Neural progenitor cell (in vitro differentiated cells): ENCODE results near the gene SH2D1B.

Source experiments
- CTCF ChIP-seq: fragments of 200-600 bp; sonication (generic); IDR thresholded peaks from 2 replicates; pipeline ENCODE4 v1.5.1; 2017; ENCODE audit warnings: antibody characterized with exemption, mild to moderate bottlenecking
- EZH2 ChIP-seq: fragments of 200-600 bp; sonication (generic); IDR thresholded peaks from 2 replicates; pipeline ENCODE4 v1.6.1; 2017; ENCODE audit warnings: antibody characterized with exemption, mild to moderate bottlenecking, moderate library complexity
- EZH2phosphoT487 ChIP-seq: fragments of 200-600 bp; sonication (generic); IDR thresholded peaks from 2 replicates; pipeline ENCODE4 v1.6.1; 2017; ENCODE audit warnings: antibody characterized with exemption

- TF ChIP-seq CTCF = no peak
- TF ChIP-seq EZH2phosphoT487 = no peak
- TF ChIP-seq EZH2 = no peak
Measured at GRCh38 chr1:162398999-162399580, 12.8 kb downstream of the SH2D1B start.
